K562 (cell line): ENCODE data around the gene CERS1. TPM values are rescaled to one million over a fixed set of nuclear protein-coding genes. Genes with fewer than 3 reads are reported as not detected.

Source experiments
- ATAC-seq: fragments of 200-7000 bp; cut with Tn5 transposase; 3 replicates; pipeline ENCODE4 v1.9.1; 2020; ENCODE audit warnings: moderate library complexity
- BruUV-seq: library from RNA; stranded (reverse); fragments of 400-500 nt; replicated peaks from 2 replicates; lab custom pipeline; 2021; lab: Mats Ljungman, UMichigan
- CTCF ChIA-PET: fragments of 300-600 bp; formaldehyde crosslinking; extraction: SDS; loops from one replicate; lab custom pipeline; 2021; ENCODE audit warnings: low intra/inter-chr PET ratio; lab: Yijun Ruan, JAX
- POLR2A ChIA-PET: fragments of 300-600, 350-650 bp; sonication (Branson Sonifier 250); formaldehyde crosslinking; extraction: SDS; loops from one replicate; lab custom pipeline; 2021; ENCODE audit warnings: antibody characterized with exemption, inconsistent platforms; lab: Yijun Ruan, JAX
- DNase-seq, 4 experiments: peaks; one replicate each; pipeline versions ENCODE4 v3.0.0 to v3.0.0-alpha.2; 2011 to 2018; ENCODE audit warnings: low spot score in 3 of 4, mixed read lengths in 3 of 4; ENCODE audit errors: extremely low read depth in 1 of 4
- FAIRE-seq: peaks from 2 replicates; lab custom pipeline; 2011; peaks lifted over from hg19 to GRCh38; lab: Jason Lieb, UNC
- H2AFZ ChIP-seq: 2 replicates; pipeline ENCODE4 v1.6.0; 2011; ENCODE audit warnings: low read depth, low read length, control low read depth, inconsistent platforms
- H3K27ac ChIP-seq: fragments of 200-600 bp; 3 replicates; pipeline ENCODE4 v1.8.0; 2011; ENCODE audit warnings: low read depth, mild to moderate bottlenecking, control low read depth, inconsistent platforms, low read length, moderate library complexity, mixed read lengths; ENCODE audit errors: extremely low read depth
- H3K27me3 ChIP-seq, 2 experiments: fragments of 300-600 bp in 1 of 2; 2 replicates in 1 of 2; 3 replicates in 1 of 2; pipeline versions ENCODE4 v1.6.0 to v1.8.0; 2011; ENCODE audit warnings: inconsistent platforms in 2 of 2, low read length in 2 of 2, mild to moderate bottlenecking in 1 of 2, mixed read lengths in 1 of 2, moderate library complexity in 1 of 2; ENCODE audit not compliant: control insufficient read depth in 2 of 2, insufficient read depth in 2 of 2
- H3K36me3 ChIP-seq: fragments of 300-600 bp; 3 replicates; pipeline ENCODE4 v1.8.0; 2011; ENCODE audit warnings: mild to moderate bottlenecking, low read length, inconsistent platforms; ENCODE audit not compliant: control insufficient read depth, insufficient read depth
- H3K4me1 ChIP-seq, 2 experiments: fragments of 200-600 bp in 1 of 2; replicated peaks in 1 of 2; 2 replicates in 1 of 2; 3 replicates in 1 of 2; pipeline versions ENCODE4 v1.5.1 to v1.8.0; 2011; ENCODE audit warnings: inconsistent platforms in 2 of 2, low read length in 2 of 2, mild to moderate bottlenecking in 1 of 2, mixed read lengths in 1 of 2, moderate library complexity in 1 of 2; ENCODE audit not compliant: control insufficient read depth in 2 of 2, insufficient read depth in 2 of 2
- H3K4me2 ChIP-seq: 2 replicates; pipeline ENCODE4 v1.6.1; 2011; ENCODE audit warnings: low read length, control low read depth, inconsistent platforms, mixed read lengths; ENCODE audit not compliant: insufficient read depth
- H3K4me3 ChIP-seq: fragments of 200-600 bp; sonication (generic), shearing (Covaris generic); 2 replicates; pipeline ENCODE4 v1.5.1; 2016; ENCODE audit warnings: control low read depth, inconsistent platforms
- H3K79me2 ChIP-seq: fragments of 200-600 bp; 3 replicates; pipeline ENCODE4 v1.8.0; 2011; ENCODE audit warnings: low read length, inconsistent platforms; ENCODE audit not compliant: control insufficient read depth, insufficient read depth
- H3K9ac ChIP-seq, 2 experiments: 2 replicates each; pipeline versions ENCODE4 v1.6.0 to v1.6.1; 2011; ENCODE audit warnings: low read depth in 2 of 2, low read length in 2 of 2, control low read depth in 1 of 2, inconsistent platforms in 1 of 2, mild to moderate bottlenecking in 1 of 2, mixed read lengths in 1 of 2; ENCODE audit not compliant: insufficient read depth in 1 of 2
- H3K9me1 ChIP-seq: one replicate; pipeline ENCODE4 v1.6.0; 2011; ENCODE audit warnings: inconsistent platforms, mild to moderate bottlenecking, low read length, moderate library complexity; ENCODE audit not compliant: control insufficient read depth, insufficient read depth
- H3K9me3 ChIP-seq: replicated peaks from 2 replicates; pipeline ENCODE4 v1.5.1; 2011; ENCODE audit warnings: low read depth, low read length, inconsistent platforms; ENCODE audit not compliant: control insufficient read depth, insufficient read depth
- H4K20me1 ChIP-seq: replicated peaks from 2 replicates; pipeline ENCODE4 v1.6.1; 2011; ENCODE audit warnings: low read length, inconsistent platforms, mixed read lengths; ENCODE audit not compliant: control insufficient read depth, insufficient read depth
- BMI1 ChIP-seq: fragments of 150-350 bp; IDR thresholded peaks from 2 replicates; pipeline ENCODE4 v1.6.1; 2014; ENCODE audit warnings: low read length
- CHD4 ChIP-seq: fragments of 200-600 bp; sonication (generic); IDR thresholded peaks from 3 replicates; pipeline ENCODE4 v1.6.1; 2012; ENCODE audit warnings: low read depth, mild to moderate bottlenecking, mixed read lengths, low read length, inconsistent platforms; ENCODE audit not compliant: insufficient read depth, insufficient replicate concordance, poor library complexity, severe bottlenecking
- ELF1 ChIP-seq: fragments of 200-800 bp; sonication (Bioruptor generic); IDR thresholded peaks from 2 replicates; pipeline ENCODE4 v1.6.1; 2016; ENCODE audit warnings: missing genetic modification characterization, missing compliant biosample characterization
- LCOR ChIP-seq: sonication (generic); formaldehyde crosslinking; IDR thresholded peaks from 2 replicates; pipeline ENCODE4 v1.8.0; 2022; ENCODE audit warnings: mild to moderate bottlenecking, missing genetic modification reagents
- MXI1 ChIP-seq: IDR thresholded peaks from 2 replicates; pipeline ENCODE4 v1.6.1; 2011; ENCODE audit warnings: low read depth, mild to moderate bottlenecking, improper control_type of control experiment, low read length
- MYNN ChIP-seq, 2 experiments: sonication (generic); formaldehyde crosslinking in 1 of 2; IDR thresholded peaks; 2 replicates each; pipeline versions ENCODE4 v1.5.0 to v1.6.1; 2016 to 2020; ENCODE audit warnings: antibody characterized with exemption in 1 of 2, missing genetic modification reagents in 1 of 2
- RFX1 ChIP-seq: fragments of 450-650 bp; IDR thresholded peaks from 2 replicates; pipeline ENCODE4 v1.6.1; 2016; ENCODE audit warnings: mild to moderate bottlenecking, moderate library complexity
- RFX5 ChIP-seq: IDR thresholded peaks from 2 replicates; pipeline ENCODE4 v1.6.1; 2011; ENCODE audit warnings: low read depth, mild to moderate bottlenecking, improper control_type of control experiment, low read length
- RFX7 ChIP-seq: fragments of 250-450 bp; sonication (Bioruptor Pico); IDR thresholded peaks from 2 replicates; pipeline ENCODE4 v1.5.1; 2021; ENCODE audit warnings: mild to moderate bottlenecking
- SIRT6 ChIP-seq: IDR thresholded peaks from one replicate; pipeline ENCODE4 v1.6.1; 2012; ENCODE audit warnings: low read depth, mild to moderate bottlenecking, control low read depth, inconsistent platforms, low read length, moderate library complexity
- SMARCC2 ChIP-seq: fragments of 450-650 bp; IDR thresholded peaks from 2 replicates; pipeline ENCODE4 v1.6.1; 2017; ENCODE audit warnings: antibody characterized with exemption, moderate library complexity, mild to moderate bottlenecking, low read depth
- SNIP1 ChIP-seq: fragments of 450-650 bp; IDR thresholded peaks from 2 replicates; pipeline ENCODE4 v1.7.1; 2017; ENCODE audit warnings: low read depth, mild to moderate bottlenecking
- TCF3 ChIP-seq: sonication (generic); formaldehyde crosslinking; IDR thresholded peaks from 2 replicates; pipeline ENCODE4 v1.4.0; 2020; ENCODE audit warnings: mild to moderate bottlenecking, missing genetic modification reagents
- TGIF2 ChIP-seq: sonication (generic); formaldehyde crosslinking; IDR thresholded peaks from 2 replicates; pipeline ENCODE4 v1.8.1; 2022; ENCODE audit warnings: mild to moderate bottlenecking, missing genetic modification reagents, moderate library complexity
- ZBTB7A ChIP-seq: IDR thresholded peaks from 2 replicates; pipeline ENCODE4 v1.6.1; 2011; ENCODE audit warnings: low read depth, mild to moderate bottlenecking, low read length, moderate library complexity, borderline replicate concordance; ENCODE audit not compliant: control insufficient read depth
- WGBS: fragments of 100-300 bp; shearing (Covaris generic); methylation state at CpG from one replicate; pipeline ENCODE4 v1.1.6; 2016; ENCODE audit warnings: low coverage, mixed read lengths; ENCODE audit not compliant: insufficient coverage; ENCODE audit errors: missing lambda C conversion rate; 5-methylcytosine and 5-hydroxymethylcytosine counted together
- in situ Hi-C: fragments of 300-500 bp; cut with MboI; formaldehyde crosslinking; loops from 4 replicates; pipeline ENCODE4 v1.15.0; 2018; ENCODE audit warnings: inconsistent platforms, mixed read lengths
- intact Hi-C: fragments of 100-400 bp; cut with micrococcal nuclease; formaldehyde crosslinking; loops from 2 replicates; pipeline ENCODE4 v1.14.2; 2022
- polyA plus RNA-seq, 8 experiments: library from polyadenylated mRNA; depleted of rRNA in 4 of 8; stranded (reverse) in 5 of 8; unstranded in 3 of 8; fragments of >200 nt; fragmentation: Nextera tagmentation in 2 of 8; fragmentation: Illumina TruSeq in 1 of 8; extraction: Ambion mirVana in 2 of 8; extraction: Trizol in 1 of 8; gene quantifications; 2 replicates each; pipeline versions ENCODE4 v1.2.1 to v1.2.3, GENCODE V29; 2011 to 2014; ENCODE audit warnings: inconsistent platforms in 1 of 8, missing spikeins in 1 of 8
- total RNA-seq, 7 experiments: library from RNA; depleted of rRNA in 6 of 7; stranded (reverse); fragments of >200 nt in 6 of 7; fragmentation: Illumina TruSeq in 2 of 7; extraction: Trizol in 2 of 7; gene quantifications; 2 replicates each; pipeline versions ENCODE4 v1.2.1 to v1.2.3, GENCODE V29; 2011 to 2021; ENCODE audit warnings: low replicate concordance in 1 of 7

Gene CERS1
- total and polyA plus RNA-seq, 9 of the 15 experiments (the other 6 are each of a cell fraction or from before 2014, with no cell fraction given) = 0.33 to 1.5 (median 0.86) TPM; not detected in 2

GRCh38 chr19:18894254-18895037 is 1.5 kb downstream of the CERS1 start:
- no peak overlapping the region for H3K27ac ChIP-seq
- peaks cover 8% of the 10 kb centered on the region; the same call in 1 of the 3 replicates for H3K36me3 ChIP-seq
- H3K9ac ChIP-seq = peak overlapping the region in 1 of 2 experiments; percentile 90; a peak in 2 of 4 replicates
- 13% methylated on average over 22 of the region's 28 CpGs for WGBS
- CTCF ChIA-PET = interaction anchor here (0.6 kb wide), 3 partner anchors 12 to 750 kb away, joined by 3 to 6 read pairs (median 3); no protein-coding TSS in a partner anchor
- peaks cover 3% of the 10 kb centered on the region for H3K9me1 ChIP-seq
- H4K20me1 ChIP-seq = peaks cover 17% of the 10 kb centered on the region
- H3K4me1 ChIP-seq = peaks cover 12 to 56% of the 10 kb centered on the region in 2 experiments
- peak overlapping the region; percentile 60; the same call in 1 of the 2 replicates for H3K4me2 ChIP-seq
- H2AFZ ChIP-seq = no peak overlapping the region; the same call in 1 of the 2 replicates
- no peak for FAIRE-seq
- intact Hi-C loops (loop anchor here (1.0 to 5.0 kb wide), 2 partner anchors 92 to 243 kb away; partner anchors contain the start of gene TMEM161A), in situ Hi-C loops (no loop called here)
- peaks cover 0 to 5% of the 10 kb centered on the region in 2 experiments; a peak in 1 of 5 replicates for H3K27me3 ChIP-seq
- BruUV-seq = no TSS peak
- H3K79me2 ChIP-seq = no peaks in the 10 kb centered on the region
- TF ChIP-seq TGIF2 (CRISPR knock-in tag) (no peak), ZBTB7A (0 out of 2 replicates have a peak, but pooled peaks have one; percentile 1), RFX5 (no peak), SMARCC2 (no peak), BMI1 (peak; percentile 52; the same call in 1 of the 2 replicates), SNIP1 (no peak), RFX7 (CRISPR knock-in tag) (no peak), TCF3 (CRISPR knock-in tag) (no peak), SIRT6 (no peak), ELF1 (tag) (no peak), RFX1 (peak; percentile 89), CHD4 (no peak), MYNN (IDR thresholded peaks at IDR 0.05) (peak; percentile 75), MYNN (CRISPR knock-in tag; IDR thresholded peaks at IDR 0.05) (no peak), MXI1 (peak; percentile 41; the same call in 1 of the 2 replicates), LCOR (CRISPR knock-in tag) (no peak)
- no peaks in the 10 kb centered on the region for H3K9me3 ChIP-seq
- ATAC-seq = no peak
- POLR2A ChIA-PET = interaction anchor here (1.3 kb wide), 1 partner anchor 24 kb away, joined by 4 read pairs; no protein-coding TSS in a partner anchor
- DNase-seq = peak; percentile 41 to 72 (median 68)
- no peak overlapping the region for H3K4me3 ChIP-seq
